NCI-H82 treated with DMSO at 0.1 percent for 48 hours (cell line): ENCODE measurements around the gene GGT5.

ENCODE experiments used
- DNase-seq: peaks from one replicate; lab custom pipeline; 2025; ENCODE audit not compliant: unreplicated experiment; lab: John Stamatoyannopoulos, UW

Gene GGT5

GRCh38 chr22:24170188-24170587, 74.7 kb downstream of the GGT5 start:
- DNase-seq, result no peak
